SK-N-SH (cell line): ENCODE data around the gene SCN1B. TPM values are rescaled to one million over a fixed set of nuclear protein-coding genes. Genes with fewer than 3 reads are reported as not detected.

Source experiments
- CTCF ChIA-PET: fragments of 300-600, 350-600 bp; formaldehyde crosslinking; extraction: SDS; loops from one replicate; lab custom pipeline; 2021; lab: Yijun Ruan, JAX
- POLR2A ChIA-PET: fragments of 350-600 bp; sonication (Branson Sonifier 250); formaldehyde crosslinking; extraction: SDS; loops from one replicate; lab custom pipeline; 2020; ENCODE audit warnings: antibody characterized with exemption, inconsistent platforms; lab: Yijun Ruan, JAX
- DNase-seq: peaks from one replicate; pipeline ENCODE4 v3.0.0; 2012
- H2AFZ ChIP-seq: fragments of 200-600 bp; sonication (generic); 2 replicates; pipeline ENCODE4 v1.8.1; 2016; ENCODE audit warnings: antibody characterized with exemption, mild to moderate bottlenecking, low read depth
- H3F3A ChIP-seq: fragments of 200-600 bp; sonication (generic); replicated peaks from 2 replicates; pipeline ENCODE3; 2016; ENCODE audit warnings: antibody characterized with exemption, mild to moderate bottlenecking; ENCODE audit not compliant: insufficient read depth
- H3K27ac ChIP-seq, 2 experiments: fragments of 200-500 bp in 1 of 2; fragments of 200-600 bp in 1 of 2; sonication (Bioruptor generic) in 1 of 2; sonication (generic), shearing (Covaris generic) in 1 of 2; 2 replicates each; pipeline versions ENCODE4 v1.5.1 to v1.6.1; 2014 to 2016; ENCODE audit warnings: low read depth in 2 of 2, inconsistent platforms in 1 of 2, low read length in 1 of 2, mild to moderate bottlenecking in 1 of 2, mixed read lengths in 1 of 2
- H3K27me3 ChIP-seq: fragments of 200-600 bp; sonication (generic), shearing (Covaris generic); 2 replicates; pipeline ENCODE4 v1.6.1; 2016; ENCODE audit warnings: mixed run types; ENCODE audit not compliant: insufficient read depth
- H3K36me3 ChIP-seq, 2 experiments: fragments of 200-500 bp in 1 of 2; fragments of 200-600 bp in 1 of 2; sonication (Bioruptor generic) in 1 of 2; sonication (generic) in 1 of 2; replicated peaks in 1 of 2; 2 replicates each; pipeline versions ENCODE3 to v1.5.1; 2014 to 2016; ENCODE audit warnings: low read length in 1 of 2, mild to moderate bottlenecking in 1 of 2; ENCODE audit not compliant: insufficient read depth in 2 of 2, control insufficient read depth in 1 of 2
- H3K4me1 ChIP-seq, 2 experiments: fragments of 200-500 bp in 1 of 2; fragments of 200-600 bp in 1 of 2; sonication (Bioruptor generic) in 1 of 2; sonication (generic), shearing (Covaris generic) in 1 of 2; 2 replicates each; pipeline versions ENCODE4 v1.5.1 to v1.6.1; 2014 to 2016; ENCODE audit warnings: low read depth in 1 of 2, low read length in 1 of 2, mixed run types in 1 of 2; ENCODE audit not compliant: insufficient read depth in 2 of 2, control insufficient read depth in 1 of 2
- H3K4me2 ChIP-seq: fragments of 200-600 bp; sonication (generic), shearing (Covaris generic); 2 replicates; pipeline ENCODE4 v1.6.1; 2017; ENCODE audit warnings: mixed run types
- H3K4me3 ChIP-seq, 2 experiments: fragments of 200-500 bp in 1 of 2; fragments of 200-600 bp in 1 of 2; sonication (Bioruptor generic) in 1 of 2; sonication (generic), shearing (Covaris generic) in 1 of 2; 2 replicates each; pipeline versions ENCODE4 v1.5.1 to v1.8.1; 2014 to 2016; ENCODE audit warnings: low read depth in 2 of 2, inconsistent platforms in 1 of 2, low read length in 1 of 2, mild to moderate bottlenecking in 1 of 2, mixed read lengths in 1 of 2, moderate library complexity in 1 of 2
- H3K79me2 ChIP-seq: fragments of 200-600 bp; sonication (generic); 2 replicates; pipeline ENCODE4 v1.8.1; 2017; ENCODE audit warnings: mild to moderate bottlenecking; ENCODE audit not compliant: insufficient read depth
- H3K9ac ChIP-seq: fragments of 200-600 bp; sonication (generic); 2 replicates; pipeline ENCODE4 v1.6.1; 2017; ENCODE audit warnings: mixed run types
- H3K9me2 ChIP-seq: fragments of 200-600 bp; sonication (generic); 2 replicates; pipeline ENCODE4 v1.6.1; 2017; ENCODE audit warnings: mixed run types
- H3K9me3 ChIP-seq: fragments of 200-600 bp; sonication (generic); 2 replicates; pipeline ENCODE4 v1.6.1; 2017; ENCODE audit warnings: mixed run types, mild to moderate bottlenecking, moderate library complexity
- H4K20me1 ChIP-seq: fragments of 200-600 bp; sonication (generic); 2 replicates; pipeline ENCODE4 v1.6.1; 2017; ENCODE audit warnings: mild to moderate bottlenecking, mixed run types; ENCODE audit not compliant: insufficient read depth
- CTCF ChIP-seq: fragments of 200-600 bp; sonication (generic); IDR thresholded peaks from 2 replicates; pipeline ENCODE4 v1.6.1; 2017; ENCODE audit warnings: antibody characterized with exemption, mild to moderate bottlenecking, moderate library complexity
- EZH2phosphoT487 ChIP-seq: fragments of 200-600 bp; sonication (generic); IDR thresholded peaks from 2 replicates; pipeline ENCODE4 v1.6.1; 2017; ENCODE audit warnings: low read depth, mixed run types, mild to moderate bottlenecking, antibody characterized with exemption, moderate library complexity, borderline replicate concordance
- NFIC ChIP-seq: IDR thresholded peaks from 2 replicates; pipeline ENCODE4 v1.4.0; 2012; ENCODE audit warnings: borderline replicate concordance
- RAD21 ChIP-seq: IDR thresholded peaks from 2 replicates; pipeline ENCODE4 v1.6.1; 2012; ENCODE audit warnings: mild to moderate bottlenecking, low read length
- RCOR1 ChIP-seq: fragments of 150-350 bp; IDR thresholded peaks from 2 replicates; pipeline ENCODE4 v1.6.1; 2017; ENCODE audit warnings: antibody characterized with exemption, low read length
- RXRA ChIP-seq: IDR thresholded peaks from 2 replicates; pipeline ENCODE4 v1.4.0; 2012; ENCODE audit warnings: low read depth, mild to moderate bottlenecking, borderline replicate concordance
- SIN3A ChIP-seq: IDR thresholded peaks from 2 replicates; pipeline ENCODE4 v1.6.1; 2012; ENCODE audit warnings: low read depth, mild to moderate bottlenecking, low read length, moderate library complexity, borderline replicate concordance
- TCF12 ChIP-seq: IDR thresholded peaks from 2 replicates; pipeline ENCODE4 v1.4.0; 2012
- WGBS: methylation state at CpG from one replicate; pipeline ENCODE4 v1.1.6; 2017; ENCODE audit warnings: low lambda C conversion rate; 5-methylcytosine and 5-hydroxymethylcytosine counted together
- polyA plus RNA-seq, 3 experiments: library from polyadenylated mRNA; depleted of rRNA; stranded (reverse); fragments of >200 nt; gene quantifications; 2 replicates each; pipeline ENCODE4 v1.2.3, GENCODE V29; 2012
- TF ChIP-seq, protein P1 (sequence below): IDR thresholded peaks from 2 replicates; pipeline ENCODE4 v1.6.1; 2012; ENCODE audit warnings: mild to moderate bottlenecking, low read depth, low read length, moderate library complexity

The SCN1B gene
- polyA plus RNA-seq, 1 of the 3 experiments (the other 2 are of a cell fraction): 10.5 TPM

GRCh38 chr19:35065574-35065973 is 35.3 kb downstream of the SCN1B start (continued):
- no peak for TF ChIP-seq EZH2phosphoT487
- TF ChIP-seq SIN3A: no peak
- TF ChIP-seq CTCF: no peak
- no peak for TF ChIP-seq TCF12
- TF ChIP-seq, protein P1, sequence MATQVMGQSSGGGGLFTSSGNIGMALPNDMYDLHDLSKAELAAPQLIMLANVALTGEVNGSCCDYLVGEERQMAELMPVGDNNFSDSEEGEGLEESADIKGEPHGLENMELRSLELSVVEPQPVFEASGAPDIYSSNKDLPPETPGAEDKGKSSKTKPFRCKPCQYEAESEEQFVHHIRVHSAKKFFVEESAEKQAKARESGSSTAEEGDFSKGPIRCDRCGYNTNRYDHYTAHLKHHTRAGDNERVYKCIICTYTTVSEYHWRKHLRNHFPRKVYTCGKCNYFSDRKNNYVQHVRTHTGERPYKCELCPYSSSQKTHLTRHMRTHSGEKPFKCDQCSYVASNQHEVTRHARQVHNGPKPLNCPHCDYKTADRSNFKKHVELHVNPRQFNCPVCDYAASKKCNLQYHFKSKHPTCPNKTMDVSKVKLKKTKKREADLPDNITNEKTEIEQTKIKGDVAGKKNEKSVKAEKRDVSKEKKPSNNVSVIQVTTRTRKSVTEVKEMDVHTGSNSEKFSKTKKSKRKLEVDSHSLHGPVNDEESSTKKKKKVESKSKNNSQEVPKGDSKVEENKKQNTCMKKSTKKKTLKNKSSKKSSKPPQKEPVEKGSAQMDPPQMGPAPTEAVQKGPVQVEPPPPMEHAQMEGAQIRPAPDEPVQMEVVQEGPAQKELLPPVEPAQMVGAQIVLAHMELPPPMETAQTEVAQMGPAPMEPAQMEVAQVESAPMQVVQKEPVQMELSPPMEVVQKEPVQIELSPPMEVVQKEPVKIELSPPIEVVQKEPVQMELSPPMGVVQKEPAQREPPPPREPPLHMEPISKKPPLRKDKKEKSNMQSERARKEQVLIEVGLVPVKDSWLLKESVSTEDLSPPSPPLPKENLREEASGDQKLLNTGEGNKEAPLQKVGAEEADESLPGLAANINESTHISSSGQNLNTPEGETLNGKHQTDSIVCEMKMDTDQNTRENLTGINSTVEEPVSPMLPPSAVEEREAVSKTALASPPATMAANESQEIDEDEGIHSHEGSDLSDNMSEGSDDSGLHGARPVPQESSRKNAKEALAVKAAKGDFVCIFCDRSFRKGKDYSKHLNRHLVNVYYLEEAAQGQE: no peak
- TF ChIP-seq NFIC: no peak
- TF ChIP-seq RAD21: no peak
- TF ChIP-seq RXRA: no peak

GRCh38 chr19:35066121-35066520 is 35.9 kb downstream of the SCN1B start:
- 83% methylated on average over 14 of the region's 15 CpGs for WGBS
- Histone ChIP-seq H3K27me3 (0 out of 2 replicates have a peak, but pooled peaks cover 9% of the 10 kb centered on the region), H4K20me1 (no peaks in the 10 kb centered on the region), H3F3A (no peaks in the 10 kb centered on the region), H3K4me2 (no peak overlapping the region), H2AFZ (no peak overlapping the region), H3K27ac (no peak overlapping the region), H3K4me1 (no peaks in the 10 kb centered on the region; a peak in 1 of 4 replicates), H3K9me3 (no peaks in the 10 kb centered on the region), H3K4me3 (no peak overlapping the region), H3K9ac (no peak overlapping the region), H3K36me3 (no peaks in the 10 kb centered on the region), H3K9me2 (no peaks in the 10 kb centered on the region), H3K79me2 (no peaks in the 10 kb centered on the region)
- DNase-seq: no peak
- POLR2A ChIA-PET: no interaction called here
- CTCF ChIA-PET: interaction anchor here (0.8 to 3.0 kb wide), 25 partner anchors 9 to 271 kb away, joined by 3 to 65 read pairs (median 11); partner anchors contain the start of genes FXYD1, FXYD3, FXYD7 and LGI4
- TF ChIP-seq RCOR1: no peak
